ENCODE results near the gene CCDC24.

CCDC24 gene

DNA sequence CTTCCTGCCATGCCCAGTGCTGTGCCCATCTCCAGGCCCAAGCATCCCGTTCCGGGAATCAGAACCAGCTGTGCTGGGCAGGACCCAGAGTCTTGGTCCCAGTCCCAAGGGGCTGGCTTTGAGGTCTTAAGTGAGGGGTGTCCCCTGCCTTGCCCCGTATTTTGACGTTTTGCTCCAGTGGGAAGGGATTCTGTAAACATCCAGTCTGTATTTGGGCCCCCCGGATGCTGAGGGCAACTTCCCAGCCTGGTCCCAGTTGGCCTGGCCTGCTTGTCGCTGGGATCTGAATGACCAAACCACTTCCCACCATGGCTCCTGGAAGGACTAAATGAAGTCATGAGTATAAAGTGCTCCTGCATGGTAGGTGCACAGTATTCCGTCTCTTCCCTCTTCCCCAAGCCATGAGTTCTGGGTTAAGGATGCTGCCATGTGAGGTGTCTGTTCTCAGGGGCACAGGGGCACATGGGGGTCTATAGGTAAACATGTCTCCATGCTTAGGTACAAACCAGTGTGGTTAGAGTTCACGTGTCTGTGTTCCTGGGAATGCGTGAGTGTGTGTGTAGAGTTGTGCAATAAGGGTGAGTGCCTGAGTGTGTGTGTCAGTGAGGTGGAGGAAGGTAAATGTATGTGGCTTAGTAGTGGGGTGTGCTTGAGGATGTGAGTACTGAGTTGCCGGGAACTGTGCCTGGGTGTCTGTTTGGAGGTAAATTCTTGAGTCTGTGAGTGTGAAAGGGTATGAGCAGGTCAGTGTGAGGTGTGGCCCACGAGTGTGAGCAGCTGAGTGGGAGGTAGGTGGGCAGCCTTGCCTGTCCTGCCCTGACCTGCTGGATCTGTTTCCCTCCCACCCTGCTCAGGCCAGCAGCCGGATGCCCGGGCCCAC, 10.9 kb upstream of the CCDC24 start:
- DNase-seq (ENCODE audit: low read depth in 2 of 2): no peak

DNA sequence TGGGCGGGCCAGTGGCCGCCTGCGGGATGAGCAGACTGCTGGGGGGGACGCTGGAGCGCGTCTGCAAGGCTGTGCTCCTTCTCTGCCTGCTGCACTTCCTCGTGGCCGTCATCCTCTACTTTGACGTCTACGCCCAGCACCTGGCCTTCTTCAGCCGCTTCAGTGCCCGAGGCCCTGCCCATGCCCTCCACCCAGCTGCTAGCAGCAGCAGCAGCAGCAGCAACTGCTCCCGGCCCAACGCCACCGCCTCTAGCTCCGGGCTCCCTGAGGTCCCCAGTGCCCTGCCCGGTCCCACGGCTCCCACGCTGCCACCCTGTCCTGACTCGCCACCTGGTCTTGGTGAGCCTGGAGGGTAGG, 10.3 kb upstream of the CCDC24 start:
- no peak for DNase-seq (ENCODE audit: low read depth in 2 of 2)

DNA sequence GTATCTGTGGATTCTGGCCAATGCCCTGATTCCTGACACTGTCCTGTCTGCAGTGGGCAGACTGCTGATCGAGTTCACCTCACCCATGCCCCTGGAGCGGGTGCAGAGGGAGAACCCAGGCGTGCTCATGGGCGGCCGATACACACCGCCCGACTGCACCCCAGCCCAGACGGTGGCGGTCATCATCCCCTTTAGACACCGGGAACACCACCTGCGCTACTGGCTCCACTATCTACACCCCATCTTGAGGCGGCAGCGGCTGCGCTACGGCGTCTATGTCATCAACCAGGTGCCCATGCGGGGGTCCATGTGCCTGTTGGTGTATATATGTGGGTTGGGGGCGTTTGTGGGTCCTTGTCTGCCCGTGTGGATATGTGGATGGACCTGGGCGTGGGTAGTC, 9.8 kb upstream of the CCDC24 start:
- no peak for DNase-seq (ENCODE audit: low read depth in 2 of 2)

DNA sequence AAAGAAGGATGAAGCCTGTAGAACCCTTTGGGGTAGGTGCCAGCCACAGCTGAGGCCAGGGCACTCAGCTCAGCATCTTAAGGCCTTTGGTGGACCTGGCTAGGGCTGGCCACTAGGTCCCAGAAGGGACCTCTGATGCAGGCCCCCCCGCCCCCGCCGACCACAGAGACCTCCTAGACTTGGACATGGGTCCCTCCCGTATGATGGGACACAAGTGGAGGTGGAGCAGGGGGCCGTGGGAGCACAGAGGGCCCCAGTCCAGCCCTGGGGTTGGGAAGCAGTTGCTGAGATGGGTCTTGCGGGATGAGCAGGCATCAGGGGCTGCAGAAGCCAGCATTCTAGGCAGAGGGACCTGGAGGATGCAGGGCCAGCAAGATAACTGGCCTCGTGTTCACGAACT, 9.2 kb upstream of the CCDC24 start:
- DNase-seq (ENCODE audit: low read depth in 2 of 2): no peak

DNA sequence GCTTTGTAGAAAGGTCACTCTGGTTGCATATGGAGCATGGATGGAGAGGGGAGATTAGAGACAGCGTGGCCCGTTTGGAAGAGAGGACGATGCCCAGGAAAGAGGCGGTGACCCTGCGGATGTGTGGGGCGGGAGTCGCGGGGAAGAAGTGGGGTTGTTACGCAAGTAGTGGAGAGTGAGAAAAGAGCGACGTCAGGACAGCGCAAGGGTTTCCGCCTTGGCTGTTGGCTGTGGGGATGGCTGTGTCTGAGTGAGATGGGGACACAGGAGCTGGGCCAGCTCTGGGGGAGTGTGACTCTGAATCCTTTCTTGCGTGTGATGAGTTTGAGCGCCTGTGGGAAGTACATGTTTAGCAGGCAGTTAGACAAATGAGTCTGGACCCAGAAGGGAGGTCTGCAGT, 8.6 kb upstream of the CCDC24 start:
- no peak for DNase-seq (ENCODE audit: low read depth in 2 of 2)

DNA sequence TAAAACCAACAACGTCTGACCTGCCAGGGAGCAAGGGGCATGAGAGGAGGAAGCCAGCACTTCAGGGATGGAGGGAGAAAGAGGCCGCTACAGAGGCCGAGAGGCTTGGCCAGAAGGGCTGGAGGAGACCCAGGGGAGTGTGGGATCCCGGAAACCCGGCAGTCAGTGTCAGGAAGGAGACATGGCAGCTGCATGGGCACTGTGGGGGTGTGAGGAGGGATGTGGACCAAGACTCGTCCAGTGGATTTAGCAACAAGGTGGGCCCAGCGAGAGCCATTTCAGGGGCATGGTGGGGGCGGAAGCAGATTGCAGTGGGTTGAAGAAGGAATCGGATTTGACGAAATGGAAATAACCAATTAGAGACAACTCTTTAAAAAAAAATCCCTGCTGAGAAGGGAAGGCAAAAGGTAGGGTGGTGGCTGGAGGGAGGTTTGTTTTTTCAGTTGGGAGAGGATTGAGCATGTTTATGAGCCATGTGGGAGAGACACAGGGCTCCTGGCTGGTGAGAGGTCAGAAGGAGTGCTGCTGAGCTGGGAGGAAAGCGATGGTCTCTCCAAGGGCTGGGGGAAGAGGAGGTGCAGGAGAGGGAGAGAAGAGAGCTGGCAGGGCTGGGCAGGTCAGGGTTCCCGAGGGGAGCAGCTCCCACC, 8.0 kb upstream of the CCDC24 start:
- DNase-seq (ENCODE audit: low read depth in 2 of 2): no peak

DNA sequence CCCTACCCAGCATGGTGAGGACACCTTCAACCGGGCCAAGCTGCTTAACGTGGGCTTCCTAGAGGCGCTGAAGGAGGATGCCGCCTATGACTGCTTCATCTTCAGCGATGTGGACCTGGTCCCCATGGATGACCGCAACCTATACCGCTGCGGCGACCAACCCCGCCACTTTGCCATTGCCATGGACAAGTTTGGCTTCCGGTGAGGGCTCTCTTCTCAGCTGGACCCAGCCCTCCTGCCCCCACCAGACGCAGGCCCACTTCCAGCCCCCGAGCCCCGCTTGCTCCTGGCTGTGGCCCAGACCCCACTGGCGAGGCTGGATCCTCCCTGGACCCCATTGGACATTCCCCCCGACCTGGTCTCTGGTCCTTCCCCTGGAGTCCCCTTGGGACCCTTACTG, 6.5 kb upstream of the CCDC24 start:
- no peak for DNase-seq (ENCODE audit: low read depth in 2 of 2)

DNA sequence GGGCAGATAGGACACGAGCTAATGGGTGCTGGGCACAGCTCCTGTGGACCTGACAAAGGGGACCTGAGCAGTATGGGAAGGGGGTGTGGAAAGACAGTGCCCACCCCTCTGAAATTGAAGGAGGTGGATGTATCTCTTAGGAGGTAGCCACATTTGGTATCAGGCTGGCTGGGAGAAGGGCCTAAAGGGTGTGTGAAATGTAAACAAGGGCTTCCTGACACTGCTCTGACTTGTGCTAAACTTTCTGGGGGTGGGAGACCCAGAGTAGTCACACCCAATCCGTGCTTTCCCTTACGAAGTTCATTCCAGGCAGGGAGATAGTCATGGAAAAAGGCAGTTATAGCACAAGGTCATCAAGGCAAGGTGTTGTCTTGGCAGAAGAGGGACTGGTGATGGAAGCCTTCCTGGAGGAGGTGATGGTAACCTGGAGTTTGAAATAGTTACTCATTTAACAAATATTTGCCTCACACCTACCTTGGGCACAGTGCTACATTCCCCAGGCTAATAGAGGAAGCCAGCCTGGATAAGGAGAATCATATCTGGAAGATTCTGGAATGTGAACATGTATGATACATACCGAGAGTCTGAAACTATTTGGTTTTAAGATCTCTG, 5.3 kb upstream of the CCDC24 start:
- DNase-seq (ENCODE audit: low read depth in 2 of 2): no peak

DNA sequence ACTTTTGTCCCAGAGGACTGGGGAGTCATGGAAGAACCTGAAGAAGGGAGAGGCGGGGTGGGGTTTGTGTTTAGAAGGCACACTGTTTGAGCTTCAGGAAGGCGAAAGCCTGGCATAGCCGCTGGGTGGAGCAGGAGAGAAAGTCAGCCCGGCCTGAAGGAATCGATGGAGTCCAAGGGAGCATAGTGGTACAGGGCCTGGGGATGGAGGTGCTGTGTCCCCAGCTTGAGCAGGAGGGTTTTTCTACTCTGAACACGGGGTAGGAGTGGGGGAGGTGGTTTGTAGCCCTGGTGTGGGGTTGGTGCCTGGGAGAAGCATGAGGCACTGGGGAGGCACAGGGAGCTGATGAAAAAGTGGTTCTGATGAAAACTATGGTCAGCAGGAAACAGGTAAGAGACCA, 4.7 kb upstream of the CCDC24 start:
- no peak for DNase-seq (ENCODE audit: low read depth in 2 of 2)

DNA sequence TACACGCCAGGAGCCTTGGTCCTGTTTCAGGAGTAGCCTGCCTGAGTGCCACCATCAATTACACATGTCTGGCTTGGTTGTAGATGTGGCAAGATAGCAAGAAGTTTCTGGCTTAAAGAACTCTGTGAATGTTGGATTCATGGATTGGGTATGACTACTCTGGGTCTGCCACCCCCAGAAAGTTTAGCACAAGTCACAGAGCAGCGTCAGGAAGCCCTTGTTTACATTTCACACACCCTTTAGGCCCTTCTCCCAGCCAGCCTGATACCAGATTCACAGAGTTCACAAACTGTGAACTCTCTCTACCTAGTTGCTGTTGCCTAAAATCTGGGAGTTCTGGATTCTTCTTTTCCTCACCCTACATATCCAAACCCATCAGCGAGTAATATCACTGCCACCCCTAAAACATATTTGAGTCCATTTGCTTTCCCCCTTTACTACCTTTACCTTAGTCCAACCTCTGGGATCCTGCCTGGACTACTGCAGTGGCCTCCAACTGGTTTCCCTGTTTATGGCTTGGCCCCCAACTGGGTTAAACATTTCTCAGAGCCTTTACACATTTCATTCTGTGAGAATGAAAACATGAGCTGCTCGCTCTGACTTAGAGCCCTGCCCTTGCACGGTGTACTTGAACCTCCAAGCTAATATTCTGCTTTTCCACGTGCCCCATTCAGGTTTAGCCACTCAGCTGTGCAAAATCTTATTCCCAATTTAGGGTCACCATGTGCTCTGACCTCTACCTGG, 4.1 kb upstream of the CCDC24 start:
- no peak for DNase-seq (ENCODE audit: low read depth in 2 of 2)

DNA sequence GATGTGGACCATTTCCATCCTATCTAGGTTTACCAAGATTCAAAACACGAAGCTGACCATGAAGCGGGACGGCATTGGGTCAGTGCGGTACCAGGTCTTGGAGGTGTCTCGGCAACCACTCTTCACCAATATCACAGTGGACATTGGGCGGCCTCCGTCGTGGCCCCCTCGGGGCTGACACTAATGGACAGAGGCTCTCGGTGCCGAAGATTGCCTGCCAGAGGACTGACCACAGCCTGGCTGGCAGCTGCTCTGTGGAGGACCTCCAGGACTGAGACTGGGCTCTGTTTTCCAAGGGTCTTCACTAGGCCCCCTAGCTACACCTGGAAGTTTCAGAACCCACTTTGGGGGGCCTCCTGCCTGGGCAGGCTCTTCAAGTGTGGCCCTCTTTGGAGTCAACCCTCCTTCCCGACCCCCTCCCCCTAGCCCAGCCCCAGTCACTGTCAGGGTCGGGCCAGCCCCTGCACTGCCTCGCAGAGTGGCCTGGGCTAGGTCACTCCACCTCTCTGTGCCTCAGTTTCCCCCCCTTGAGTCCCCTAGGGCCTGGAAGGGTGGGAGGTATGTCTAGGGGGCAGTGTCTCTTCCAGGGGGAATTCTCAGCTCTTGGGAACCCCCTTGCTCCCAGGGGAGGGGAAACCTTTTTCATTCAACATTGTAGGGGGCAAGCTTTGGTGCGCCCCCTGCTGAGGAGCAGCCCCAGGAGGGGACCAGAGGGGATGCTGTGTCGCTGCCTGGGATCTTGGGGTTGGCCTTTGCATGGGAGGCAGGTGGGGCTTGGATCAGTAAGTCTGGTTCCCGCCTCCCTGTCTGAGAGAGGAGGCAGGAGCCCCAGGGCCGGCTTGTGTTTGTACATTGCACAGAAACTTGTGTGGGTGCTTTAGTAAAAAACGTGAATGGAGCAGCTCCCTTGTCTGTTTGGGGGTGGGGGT, 864 bp upstream of the CCDC24 start:
- no peak for DNase-seq (ENCODE audit: low read depth in 2 of 2)

DNA sequence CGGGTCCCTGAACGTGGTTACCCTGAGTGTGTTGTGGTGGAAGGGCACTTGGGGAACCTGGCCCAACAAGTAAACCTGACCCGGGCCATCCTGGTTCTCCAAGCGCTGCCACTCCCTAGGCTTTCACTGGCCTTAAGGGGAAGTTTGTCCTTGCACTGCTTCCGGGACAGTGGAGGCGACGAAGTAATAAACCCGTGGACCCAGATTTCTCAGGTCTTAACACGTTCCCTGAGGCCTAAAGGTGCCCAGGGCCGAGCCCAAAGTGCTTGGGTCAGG, 261 bp upstream of the CCDC24 start:
- DNase-seq (ENCODE audit: low read depth in 2 of 2): no peak

DNA sequence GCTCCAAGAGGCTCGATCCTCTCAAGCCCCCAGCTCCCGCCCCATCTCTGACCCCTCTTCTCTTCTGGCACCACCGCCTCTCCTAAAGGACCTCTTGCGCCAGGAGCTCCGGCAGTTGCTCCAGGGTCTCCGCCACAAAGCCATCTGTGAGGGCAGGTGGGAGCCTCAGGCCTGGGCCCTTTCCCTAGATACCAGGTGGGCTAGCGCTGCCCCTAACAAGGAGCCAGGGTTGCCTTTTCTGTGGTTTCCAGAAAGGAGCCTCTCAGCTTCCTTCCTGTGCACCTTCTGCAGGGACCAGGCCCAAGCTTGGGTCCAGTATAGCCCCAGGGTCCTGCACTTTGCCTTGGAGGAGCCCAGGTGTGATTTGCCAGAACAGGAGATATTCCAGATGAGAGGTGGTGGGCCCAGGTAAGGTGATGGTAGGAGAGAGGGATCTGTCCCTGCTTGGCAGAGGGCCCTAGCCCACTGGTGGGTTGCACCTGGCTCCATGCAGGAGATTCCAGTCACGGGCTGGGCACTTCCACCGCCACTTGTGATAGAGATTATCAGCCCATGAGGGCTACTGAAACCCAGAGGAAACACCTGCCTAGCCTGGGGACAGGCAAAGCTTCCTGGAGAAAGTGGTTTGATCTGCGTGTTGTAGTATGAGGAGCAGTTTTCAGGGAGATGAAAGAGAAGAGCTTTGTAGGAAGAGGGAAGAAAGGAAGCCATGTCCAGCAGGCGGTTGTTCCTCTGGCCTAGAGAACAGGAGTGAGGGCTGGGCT, 1.0 kb downstream of the CCDC24 start:
- DNase-seq (ENCODE audit: low read depth in 2 of 2): no peak

DNA sequence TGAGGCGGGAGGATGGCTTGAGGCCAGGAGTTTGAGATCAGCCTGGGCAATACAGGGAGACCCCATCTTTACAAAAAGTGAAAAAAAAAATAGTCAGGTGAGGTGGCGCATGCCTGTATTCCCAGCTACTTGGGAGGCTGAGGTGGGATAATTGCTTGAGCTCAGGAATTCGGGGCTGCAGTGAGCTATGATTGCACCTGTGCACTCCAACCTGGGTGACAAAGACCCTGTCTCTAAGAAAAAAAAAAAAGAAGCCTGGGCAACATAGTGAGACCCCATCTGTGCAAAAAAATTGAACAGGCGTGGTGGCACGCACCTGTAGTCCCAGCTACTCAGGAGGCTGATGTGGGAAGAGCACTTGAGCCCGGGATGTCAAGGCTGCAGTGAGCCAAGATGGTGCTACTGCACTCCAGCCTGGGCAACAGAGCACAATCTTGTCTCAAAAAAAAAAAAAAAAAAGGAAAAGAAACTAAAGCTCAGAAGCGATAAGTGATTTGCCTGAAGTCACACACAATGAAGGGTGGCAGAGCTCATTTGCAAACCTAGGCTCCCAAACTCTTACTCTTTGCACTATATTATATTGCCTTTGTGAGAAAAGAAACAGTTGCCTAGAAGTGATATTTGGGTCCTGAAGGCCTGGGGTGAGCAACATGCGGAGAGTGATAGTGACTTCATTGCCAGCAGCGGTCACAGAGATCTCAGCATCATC, 2.0 kb downstream of the CCDC24 start:
- no peak for DNase-seq (ENCODE audit: low read depth in 2 of 2)

DNA sequence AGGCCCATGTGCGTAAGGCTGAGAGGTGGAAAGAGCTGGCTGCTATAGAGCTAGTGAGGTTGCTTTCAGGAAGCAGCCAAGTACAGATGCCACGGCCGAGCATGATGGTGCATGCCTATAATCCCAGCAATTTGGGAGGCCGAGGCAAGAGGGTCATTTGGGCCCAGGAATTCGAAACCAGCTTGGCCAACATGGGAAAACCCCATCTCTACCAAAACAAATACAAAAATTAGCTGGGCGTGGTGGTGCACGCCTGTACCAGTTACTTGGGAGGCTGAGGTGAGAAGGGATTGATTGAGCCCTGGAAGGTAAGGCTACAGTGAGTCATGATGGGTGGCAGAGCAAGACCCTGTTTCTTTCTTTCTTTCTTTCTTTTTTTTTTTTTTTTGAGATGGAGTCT, 2.7 kb downstream of the CCDC24 start:
- no peak for DNase-seq (ENCODE audit: low read depth in 2 of 2)

DNA sequence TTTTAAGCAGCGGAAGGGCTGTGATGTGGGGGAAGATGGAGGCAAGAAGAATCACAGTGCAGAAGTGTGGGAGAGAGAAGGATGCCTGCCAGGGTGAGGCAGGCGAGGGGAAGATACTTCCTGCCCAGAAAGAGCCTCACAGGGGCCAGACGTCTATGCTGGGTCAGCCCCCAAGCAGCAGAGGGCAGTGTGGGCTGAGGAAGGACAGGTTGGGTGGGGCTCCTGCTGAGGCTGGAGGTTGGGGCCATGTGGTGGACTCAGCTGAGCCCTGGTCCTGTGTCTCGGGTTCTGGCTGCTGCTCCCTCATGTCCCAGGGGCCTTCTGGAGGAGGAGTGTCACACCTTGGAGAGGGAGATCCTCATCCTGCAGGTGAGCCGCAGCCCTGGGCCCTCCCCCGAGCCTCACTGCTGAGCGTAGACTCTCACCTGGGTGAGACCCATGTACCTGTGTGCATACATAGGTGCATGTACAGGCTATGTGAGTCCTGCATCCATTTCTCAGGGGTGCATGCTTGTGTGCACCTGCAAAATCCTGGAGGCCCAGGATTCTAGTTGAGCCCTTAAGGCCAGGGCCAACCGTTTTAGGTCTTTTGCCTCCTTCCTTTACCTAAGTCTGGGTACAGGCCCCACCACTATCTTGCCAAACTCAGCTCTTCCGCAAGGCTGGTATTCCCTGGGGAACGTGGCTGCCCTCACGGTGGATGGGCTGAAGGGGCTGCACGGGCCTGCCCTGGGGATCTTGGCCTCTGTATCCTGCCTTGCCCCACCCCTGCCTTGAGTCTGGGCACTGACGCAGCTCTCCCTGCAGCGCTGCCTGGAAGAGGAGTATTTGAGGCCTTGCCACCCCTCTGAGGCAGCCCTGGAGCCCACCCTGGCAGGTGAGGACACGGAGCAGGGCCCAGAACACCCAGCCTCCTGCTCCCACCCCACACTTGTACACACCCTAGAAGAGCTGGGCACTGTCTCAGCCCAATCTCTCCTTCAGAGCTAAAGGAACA, 3.7 kb downstream of the CCDC24 start:
- DNase-seq (ENCODE audit: low read depth in 2 of 2): no peak

DNA sequence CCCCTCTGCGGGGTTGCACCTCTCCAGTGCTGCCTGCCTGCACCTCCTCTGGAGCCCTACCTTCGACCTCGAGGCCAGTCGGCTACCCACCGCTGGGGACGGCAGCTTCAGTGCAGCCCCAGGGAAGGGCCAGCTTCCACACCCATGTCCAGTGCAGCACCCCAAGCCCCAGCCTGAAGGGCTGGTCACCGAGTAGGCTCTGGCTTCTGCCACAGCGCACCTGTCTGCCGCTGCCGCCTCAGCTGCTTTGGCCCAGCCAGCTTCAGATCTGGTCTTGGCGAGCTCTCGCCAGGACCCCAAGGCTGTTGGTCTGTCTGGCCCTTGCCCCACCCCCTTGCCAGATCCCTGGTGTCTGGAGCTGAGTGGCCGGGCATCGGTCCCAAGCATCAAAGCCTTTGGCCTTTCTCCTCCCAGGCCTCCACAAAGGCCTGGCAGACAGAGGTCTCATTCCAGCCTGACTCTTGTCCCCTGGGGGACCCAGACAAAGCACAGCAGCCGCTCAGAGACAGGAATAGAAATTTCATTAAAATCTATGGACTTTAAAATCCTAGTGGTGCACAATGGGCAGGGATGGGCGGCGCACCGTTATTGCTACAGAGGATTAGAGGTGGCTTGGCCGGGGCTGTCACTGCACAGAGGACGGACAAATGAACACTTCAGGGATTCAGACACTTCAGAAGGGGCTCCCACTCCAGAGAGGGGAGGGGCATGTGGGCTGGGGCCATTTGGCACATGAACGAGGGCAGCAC, 4.8 kb downstream of the CCDC24 start:
- no peak for DNase-seq (ENCODE audit: low read depth in 2 of 2)

DNA sequence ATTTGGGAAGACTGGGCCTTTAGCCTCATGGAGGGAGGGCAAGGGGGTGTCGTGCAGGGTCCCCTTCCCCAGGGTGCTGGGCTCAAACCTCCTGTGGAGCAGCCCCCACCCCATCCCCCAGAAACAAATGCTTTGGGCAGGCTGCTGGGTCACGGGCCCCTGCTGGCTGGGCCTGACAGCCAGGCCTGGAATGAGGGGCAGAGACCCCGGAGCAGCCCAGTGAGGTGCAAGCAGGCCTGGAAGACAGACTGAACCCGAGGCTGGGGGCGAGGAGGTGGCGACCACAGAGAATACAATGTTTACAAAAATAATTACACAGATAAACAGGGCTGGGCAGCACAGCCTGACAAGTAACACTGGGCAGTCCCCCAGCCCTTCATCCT, 5.3 kb downstream of the CCDC24 start:
- no peak for DNase-seq (ENCODE audit: low read depth in 2 of 2)

All from fibroblast of skin of left biceps (primary cell).